Liver (tissue), 9 donors: ENCODE data around the gene ADGRG1. TPM values are rescaled to one million over a fixed set of nuclear protein-coding genes. Genes with fewer than 3 reads are reported as not detected.

ENCODE experiments used
- DNase-seq: peaks from one replicate; pipeline ENCODE4 v3.0.0-alpha.2; 2017; ENCODE audit warnings: low spot score
- H3K27ac ChIP-seq, 2 donors: one replicate each; pipeline ENCODE4 v1.7.0; 2013; ENCODE audit warnings: inconsistent platforms in 2 of 2, low read length in 2 of 2, control low read depth in 1 of 2, low read depth in 1 of 2, mild to moderate bottlenecking in 1 of 2
- H3K27me3 ChIP-seq, 4 donors: one replicate each; pipeline versions ENCODE4 v1.6.1 to v1.7.0; 2013; ENCODE audit warnings: low read length in 3 of 4, inconsistent platforms in 1 of 4, mild to moderate bottlenecking in 1 of 4, moderate library complexity in 1 of 4; ENCODE audit not compliant: control insufficient read depth in 4 of 4, insufficient read depth in 4 of 4
- H3K36me3 ChIP-seq, 4 donors: one replicate each; pipeline versions ENCODE4 v1.6.1 to v1.7.0; 2013; ENCODE audit warnings: low read length in 3 of 4, mild to moderate bottlenecking in 3 of 4, low read depth in 1 of 4, moderate library complexity in 1 of 4; ENCODE audit not compliant: control insufficient read depth in 4 of 4, insufficient read depth in 3 of 4
- H3K4me1 ChIP-seq, 4 donors: one replicate each; pipeline versions ENCODE4 v1.6.1 to v1.7.0; 2013; ENCODE audit warnings: low read length in 3 of 4, mild to moderate bottlenecking in 3 of 4, moderate library complexity in 1 of 4; ENCODE audit not compliant: control insufficient read depth in 4 of 4, insufficient read depth in 4 of 4
- H3K4me3 ChIP-seq, 3 donors: one replicate each; pipeline versions ENCODE4 v1.6.1 to v1.7.0; 2013; ENCODE audit warnings: low read length in 3 of 3, control low read depth in 1 of 3, low read depth in 1 of 3, mild to moderate bottlenecking in 1 of 3
- H3K9ac ChIP-seq, 2 donors: one replicate each; pipeline ENCODE4 v1.7.0; 2013; ENCODE audit warnings: low read length in 2 of 2, mild to moderate bottlenecking in 2 of 2, moderate library complexity in 2 of 2, control low read depth in 1 of 2, low read depth in 1 of 2
- H3K9me3 ChIP-seq, 4 donors: one replicate each; pipeline versions ENCODE4 v1.6.1 to v1.7.0; 2013; ENCODE audit warnings: low read length in 3 of 4; ENCODE audit not compliant: control insufficient read depth in 4 of 4
- ATF3 ChIP-seq: IDR thresholded peaks from 2 replicates; pipeline ENCODE4 v1.6.1; 2016; ENCODE audit warnings: antibody characterized with exemption
- EGR1 ChIP-seq, 2 donors: IDR thresholded peaks; 2 replicates each; pipeline ENCODE4 v1.6.1; 2016 to 2018; ENCODE audit warnings: antibody characterized with exemption in 2 of 2, low read depth in 2 of 2
- FOXA1 ChIP-seq: IDR thresholded peaks from 2 replicates; pipeline ENCODE4 v1.6.1; 2016; ENCODE audit warnings: antibody characterized with exemption
- FOXA2 ChIP-seq: IDR thresholded peaks from 2 replicates; pipeline ENCODE4 v1.6.1; 2016; ENCODE audit warnings: antibody characterized with exemption
- HNF4G ChIP-seq: IDR thresholded peaks from 2 replicates; pipeline ENCODE4 v1.6.1; 2016; ENCODE audit warnings: antibody characterized with exemption
- NR2F2 ChIP-seq: IDR thresholded peaks from 2 replicates; pipeline ENCODE4 v1.6.1; 2016; ENCODE audit warnings: antibody characterized with exemption
- RAD21 ChIP-seq, 2 donors: IDR thresholded peaks; 2 replicates each; pipeline ENCODE4 v1.6.1; 2016; ENCODE audit warnings: antibody characterized with exemption in 2 of 2, mild to moderate bottlenecking in 2 of 2
- SP1 ChIP-seq: IDR thresholded peaks from 2 replicates; pipeline ENCODE4 v1.6.1; 2018; ENCODE audit warnings: antibody characterized with exemption, mild to moderate bottlenecking
- YY1 ChIP-seq: IDR thresholded peaks from 2 replicates; pipeline ENCODE4 v1.6.1; 2016; ENCODE audit warnings: antibody characterized with exemption, mild to moderate bottlenecking
- WGBS: extraction: QIAGEN DNeasy Blood & Tissue Kit; methylation state at CpG from one replicate; pipeline ENCODE4 v1.1.7; 2013; 5-methylcytosine and 5-hydroxymethylcytosine counted together
- polyA plus RNA-seq, 2 donors: library from polyadenylated mRNA; stranded (reverse) in 1 of 2; unstranded in 1 of 2; fragments of 200-250 nt in 1 of 2; fragments of >200 nt in 1 of 2; fragmentation: Nextera tagmentation in 1 of 2; extraction: Ambion mirVana in 1 of 2; gene quantifications; one replicate each; pipeline versions ENCODE4 v1.2.1 to v1.2.3, GENCODE V29; 2013 to 2015
- total RNA-seq, 2 donors: library from RNA; depleted of rRNA; stranded (reverse); fragments of >200 nt; gene quantifications; one replicate each; pipeline ENCODE4 v1.2.3, GENCODE V29; 2014
- TF ChIP-seq, protein P1 (sequence below): IDR thresholded peaks from 2 replicates; pipeline ENCODE4 v1.6.1; 2016; ENCODE audit warnings: antibody characterized with exemption
- TF ChIP-seq, protein P2 (sequence below): fragments of 150-350 bp; IDR thresholded peaks from 2 replicates; pipeline ENCODE4 v1.5.1; 2017; ENCODE audit warnings: improper control_type of control experiment, low read depth, low read length; ENCODE audit not compliant: missing input control
- TF ChIP-seq, protein P3 (sequence below): IDR thresholded peaks from 2 replicates; pipeline ENCODE4 v1.6.1; 2016; ENCODE audit warnings: antibody characterized with exemption, mild to moderate bottlenecking
- donor health status: healthy.
- donor health status: healthy.
- donor health status: healthy.
- donor health status: healthy.
- donor health status: healthy.

ADGRG1 gene
- total and polyA plus RNA-seq, 4 donors: 1.7 to 3.3 (median 2.0) TPM

DNA sequence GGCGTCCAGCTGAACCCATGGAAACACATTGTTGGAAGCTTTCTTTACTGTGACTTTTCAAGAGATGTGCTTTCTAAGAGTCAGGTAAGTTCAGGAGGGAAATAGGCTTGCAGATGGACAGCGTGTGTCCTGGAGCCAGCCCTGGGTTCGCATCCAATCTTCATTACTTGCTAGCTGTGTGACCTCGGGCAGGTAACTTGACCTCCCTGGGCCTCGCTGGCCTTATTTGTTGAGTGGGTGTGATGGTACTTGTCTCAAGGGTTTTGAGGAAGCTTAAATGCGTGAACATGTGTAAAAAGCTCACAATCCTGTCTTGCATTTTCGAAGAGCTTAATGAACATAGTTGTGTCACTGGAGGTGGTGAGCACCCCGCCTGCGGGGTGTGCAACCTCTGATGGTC is 11.8 kb downstream of the ADGRG1 start:
- H3K4me3 ChIP-seq: no peak overlapping the region
- H3K9me3 ChIP-seq: no peaks in the 10 kb centered on the region
- no peak overlapping the region for H3K9ac ChIP-seq
- WGBS: 97% methylated on average over 9 of the region's 9 CpGs
- no peak for DNase-seq
- H3K27ac ChIP-seq: no peak overlapping the region
- peaks cover under 1 to 17% (median 8%) of the 10 kb centered on the region in 4 donors for H3K4me1 ChIP-seq
- H3K36me3 ChIP-seq: no peaks in the 10 kb centered on the region
- H3K27me3 ChIP-seq: no peaks in the 10 kb centered on the region
- no peak for TF ChIP-seq ATF3
- TF ChIP-seq, protein P1, sequence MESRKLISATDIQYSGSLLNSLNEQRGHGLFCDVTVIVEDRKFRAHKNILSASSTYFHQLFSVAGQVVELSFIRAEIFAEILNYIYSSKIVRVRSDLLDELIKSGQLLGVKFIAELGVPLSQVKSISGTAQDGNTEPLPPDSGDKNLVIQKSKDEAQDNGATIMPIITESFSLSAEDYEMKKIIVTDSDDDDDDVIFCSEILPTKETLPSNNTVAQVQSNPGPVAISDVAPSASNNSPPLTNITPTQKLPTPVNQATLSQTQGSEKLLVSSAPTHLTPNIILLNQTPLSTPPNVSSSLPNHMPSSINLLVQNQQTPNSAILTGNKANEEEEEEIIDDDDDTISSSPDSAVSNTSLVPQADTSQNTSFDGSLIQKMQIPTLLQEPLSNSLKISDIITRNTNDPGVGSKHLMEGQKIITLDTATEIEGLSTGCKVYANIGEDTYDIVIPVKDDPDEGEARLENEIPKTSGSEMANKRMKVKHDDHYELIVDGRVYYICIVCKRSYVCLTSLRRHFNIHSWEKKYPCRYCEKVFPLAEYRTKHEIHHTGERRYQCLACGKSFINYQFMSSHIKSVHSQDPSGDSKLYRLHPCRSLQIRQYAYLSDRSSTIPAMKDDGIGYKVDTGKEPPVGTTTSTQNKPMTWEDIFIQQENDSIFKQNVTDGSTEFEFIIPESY: no peak
- TF ChIP-seq, protein P2, sequence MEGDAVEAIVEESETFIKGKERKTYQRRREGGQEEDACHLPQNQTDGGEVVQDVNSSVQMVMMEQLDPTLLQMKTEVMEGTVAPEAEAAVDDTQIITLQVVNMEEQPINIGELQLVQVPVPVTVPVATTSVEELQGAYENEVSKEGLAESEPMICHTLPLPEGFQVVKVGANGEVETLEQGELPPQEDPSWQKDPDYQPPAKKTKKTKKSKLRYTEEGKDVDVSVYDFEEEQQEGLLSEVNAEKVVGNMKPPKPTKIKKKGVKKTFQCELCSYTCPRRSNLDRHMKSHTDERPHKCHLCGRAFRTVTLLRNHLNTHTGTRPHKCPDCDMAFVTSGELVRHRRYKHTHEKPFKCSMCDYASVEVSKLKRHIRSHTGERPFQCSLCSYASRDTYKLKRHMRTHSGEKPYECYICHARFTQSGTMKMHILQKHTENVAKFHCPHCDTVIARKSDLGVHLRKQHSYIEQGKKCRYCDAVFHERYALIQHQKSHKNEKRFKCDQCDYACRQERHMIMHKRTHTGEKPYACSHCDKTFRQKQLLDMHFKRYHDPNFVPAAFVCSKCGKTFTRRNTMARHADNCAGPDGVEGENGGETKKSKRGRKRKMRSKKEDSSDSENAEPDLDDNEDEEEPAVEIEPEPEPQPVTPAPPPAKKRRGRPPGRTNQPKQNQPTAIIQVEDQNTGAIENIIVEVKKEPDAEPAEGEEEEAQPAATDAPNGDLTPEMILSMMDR: no peak
- no peak for TF ChIP-seq EGR1 (IDR thresholded peaks at IDR 0.05; ENCODE audit: low read depth in 2 of 2)

DNA sequence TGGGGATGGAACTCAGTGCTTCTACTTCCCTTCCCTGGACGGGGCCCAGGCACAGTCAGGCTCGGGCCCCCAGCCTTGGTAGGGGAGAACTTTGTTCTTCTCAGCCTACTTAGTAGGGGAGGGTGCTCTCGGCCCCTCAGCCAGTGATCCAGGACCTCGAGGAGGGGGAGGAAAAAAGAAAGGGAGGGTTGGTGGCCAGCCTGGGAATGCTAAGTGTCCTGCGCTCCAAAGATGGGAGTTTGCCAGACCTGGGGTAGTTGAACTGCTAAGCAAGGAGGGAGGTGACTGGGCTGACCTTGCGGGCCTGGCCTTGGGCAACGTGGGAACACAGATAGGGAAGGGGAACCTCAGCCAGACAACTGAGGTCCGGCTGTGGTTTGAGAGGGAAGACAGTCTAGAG is 12.2 kb downstream of the ADGRG1 start:
- Histone ChIP-seq H3K9me3 (no peaks in the 10 kb centered on the region), H3K9ac (no peak overlapping the region), H3K4me3 (no peak overlapping the region), H3K36me3 (no peaks in the 10 kb centered on the region), H3K4me1 (peaks cover 0 to 12% (median 5%) of the 10 kb centered on the region in 4 donors), H3K27me3 (no peaks in the 10 kb centered on the region), H3K27ac (no peak overlapping the region)
- TF ChIP-seq, protein P1: no peak
- TF ChIP-seq YY1: no peak
- WGBS: 66% methylated on average over 8 of the region's 8 CpGs
- DNase-seq: no peak

- no peaks in the 10 kb centered on the region for H3K9me3 ChIP-seq
- no peak overlapping the region for H3K27ac ChIP-seq
- H3K27me3 ChIP-seq: no peaks in the 10 kb centered on the region
- no peak overlapping the region for H3K4me3 ChIP-seq
- no peak overlapping the region for H3K9ac ChIP-seq
- no peak for DNase-seq
- no peaks in the 10 kb centered on the region for H3K36me3 ChIP-seq
- H3K4me1 ChIP-seq: peaks cover 0 to 4% (median 1%) of the 10 kb centered on the region in 4 donors
- 91% methylated on average over 11 of the region's 11 CpGs for WGBS
- TF ChIP-seq, protein P3, sequence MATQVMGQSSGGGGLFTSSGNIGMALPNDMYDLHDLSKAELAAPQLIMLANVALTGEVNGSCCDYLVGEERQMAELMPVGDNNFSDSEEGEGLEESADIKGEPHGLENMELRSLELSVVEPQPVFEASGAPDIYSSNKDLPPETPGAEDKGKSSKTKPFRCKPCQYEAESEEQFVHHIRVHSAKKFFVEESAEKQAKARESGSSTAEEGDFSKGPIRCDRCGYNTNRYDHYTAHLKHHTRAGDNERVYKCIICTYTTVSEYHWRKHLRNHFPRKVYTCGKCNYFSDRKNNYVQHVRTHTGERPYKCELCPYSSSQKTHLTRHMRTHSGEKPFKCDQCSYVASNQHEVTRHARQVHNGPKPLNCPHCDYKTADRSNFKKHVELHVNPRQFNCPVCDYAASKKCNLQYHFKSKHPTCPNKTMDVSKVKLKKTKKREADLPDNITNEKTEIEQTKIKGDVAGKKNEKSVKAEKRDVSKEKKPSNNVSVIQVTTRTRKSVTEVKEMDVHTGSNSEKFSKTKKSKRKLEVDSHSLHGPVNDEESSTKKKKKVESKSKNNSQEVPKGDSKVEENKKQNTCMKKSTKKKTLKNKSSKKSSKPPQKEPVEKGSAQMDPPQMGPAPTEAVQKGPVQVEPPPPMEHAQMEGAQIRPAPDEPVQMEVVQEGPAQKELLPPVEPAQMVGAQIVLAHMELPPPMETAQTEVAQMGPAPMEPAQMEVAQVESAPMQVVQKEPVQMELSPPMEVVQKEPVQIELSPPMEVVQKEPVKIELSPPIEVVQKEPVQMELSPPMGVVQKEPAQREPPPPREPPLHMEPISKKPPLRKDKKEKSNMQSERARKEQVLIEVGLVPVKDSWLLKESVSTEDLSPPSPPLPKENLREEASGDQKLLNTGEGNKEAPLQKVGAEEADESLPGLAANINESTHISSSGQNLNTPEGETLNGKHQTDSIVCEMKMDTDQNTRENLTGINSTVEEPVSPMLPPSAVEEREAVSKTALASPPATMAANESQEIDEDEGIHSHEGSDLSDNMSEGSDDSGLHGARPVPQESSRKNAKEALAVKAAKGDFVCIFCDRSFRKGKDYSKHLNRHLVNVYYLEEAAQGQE: no peak
- TF ChIP-seq EGR1 (IDR thresholded peaks at IDR 0.05; ENCODE audit: low read depth in 2 of 2) (no peak), SP1 (no peak), FOXA2 (no peak), RAD21 (IDR thresholded peaks at IDR 0.05) (no peak), FOXA1 (no peak), ATF3 (no peak), HNF4G (no peak), NR2F2 (no peak)
- TF ChIP-seq, protein P2: no peak
These were observed 14.0 kb downstream of the ADGRG1 start for GRCh38 chr16:57642160-57643135.
